ENCODE measurements around the gene DAPP1. TPM values are rescaled to one million over a fixed set of nuclear protein-coding genes. Genes with fewer than 3 reads are reported as not detected.

DAPP1 gene
- polyA plus RNA-seq, 3 donors = 63.1 to 125 (median 87.2) TPM

GRCh38 chr4:99847362-99847976 lies 30.8 kb downstream of the DAPP1 start:
- H3K4me3 ChIP-seq (replicated peaks in 1 of 3; ENCODE audit: low read depth in 2 of 3, low read length in 3 of 3) = peak overlapping the region in 1 of 3 experiments; percentile 21
- H3K4me1 Mint-ChIP-seq = peaks cover 69% of the 10 kb centered on the region
- intact Hi-C loops (cut with micrococcal nuclease) = no loop called here

DNA sequence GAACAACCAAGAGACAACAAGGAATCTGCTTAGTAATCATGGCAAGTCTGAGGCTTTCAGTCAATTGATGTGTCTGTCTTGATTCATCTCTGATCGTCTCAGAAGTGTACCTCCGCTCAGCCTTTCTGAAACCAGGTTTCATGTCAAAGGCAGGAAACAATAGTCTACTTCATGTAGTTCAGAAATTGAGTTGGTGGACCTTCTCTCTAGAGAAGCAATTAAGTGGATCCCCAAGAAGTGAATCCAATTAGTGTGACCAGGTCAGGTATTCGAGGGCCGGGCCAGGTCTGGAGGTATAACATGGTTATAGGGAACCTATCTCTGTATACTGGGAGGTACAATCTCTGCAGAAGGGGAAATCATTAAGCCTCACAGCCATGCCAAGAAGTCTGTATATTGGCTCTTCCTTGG lies 32.0 kb downstream of the DAPP1 start:
- Histone ChIP-seq H3K4me2 (replicated peaks; ENCODE audit: extremely low read depth, low read length, poor library complexity, severe bottlenecking) (no peak overlapping the region), H3K9me3 (replicated peaks in 1 of 2; ENCODE audit: control insufficient read depth in 1 of 2, insufficient read depth in 1 of 2, low read length in 2 of 2) (no peaks in the 10 kb centered on the region), H3K27me3 (ENCODE audit: control insufficient read depth in 2 of 2, insufficient read depth in 2 of 2, low read length in 2 of 2) (no peaks in the 10 kb centered on the region), H3K79me2 (ENCODE audit: insufficient read depth, low read length) (peaks cover 49% of the 10 kb centered on the region), H3K4me3 (replicated peaks in 1 of 3; ENCODE audit: low read depth in 2 of 3, low read length in 3 of 3) (no peak overlapping the region), H3K4me1 (ENCODE audit: control insufficient read depth in 1 of 2, insufficient read depth in 2 of 2, low read length in 2 of 2) (peaks cover 54 to 66% of the 10 kb centered on the region in 2 donors), H3K36me3 (replicated peaks in 1 of 2; ENCODE audit: control insufficient read depth in 1 of 2, insufficient read depth in 2 of 2, low read length in 2 of 2) (peaks cover 21 to 53% of the 10 kb centered on the region in 2 donors), H4K20me1 (ENCODE audit: insufficient read depth, low read length) (peaks cover 20% of the 10 kb centered on the region), H3K27ac (ENCODE audit: low read depth in 1 of 2, low read length in 2 of 2) (peak overlapping the region in 1 of 2 donors; percentile 63), H2AFZ (ENCODE audit: insufficient read depth, low read depth, low read length, poor library complexity, severe bottlenecking) (no peak overlapping the region), H3K9ac (ENCODE audit: insufficient read depth, low read length, poor library complexity, severe bottlenecking) (no peak overlapping the region)
- no peak for DNase-seq
- no peak for TF ChIP-seq CTCF (IDR thresholded peaks at IDR 0.05)
- H3K27ac Mint-ChIP-seq = peak overlapping the region in 4 of 7 donors; percentile 15 to 96 (median 60)
- no peak overlapping the region for H3K4me3 Mint-ChIP-seq
- intact Hi-C loops (cut with micrococcal nuclease) = no loop called here
- H3K27me3 Mint-ChIP-seq (ENCODE audit: low read depth in 3 of 3) = no peaks in the 10 kb centered on the region
- WGBS (ENCODE audit: insufficient coverage) = 96% methylated on average over 4 of the region's 4 CpGs
- peaks cover 51 to 57% of the 10 kb centered on the region in 2 donors for H3K36me3 Mint-ChIP-seq
- H3K9me3 Mint-ChIP-seq = no peaks in the 10 kb centered on the region
- H3K4me1 Mint-ChIP-seq = peaks cover 73% of the 10 kb centered on the region

More at GRCh38 chr4:99847362-99847976, 30.8 kb downstream of the DAPP1 start:
- Mint-ChIP-seq H3K9me3 (peaks cover 0 to 2% (median 0%) of the 10 kb centered on the region in 7 donors), H3K27ac (peak overlapping the region; percentile 88 to 96 (median 92)), H3K36me3 (peaks cover 52 to 60% of the 10 kb centered on the region in 2 donors), H3K4me3 (peak overlapping the region in 1 of 2 donors; percentile 61), H3K27me3 (ENCODE audit: low read depth in 3 of 3) (no peaks in the 10 kb centered on the region)
- peak overlapping the region; percentile 31 to 76 for H3K27ac ChIP-seq (ENCODE audit: low read depth in 1 of 2, low read length in 2 of 2)
- no peak overlapping the region for H2AFZ ChIP-seq (ENCODE audit: insufficient read depth, low read depth, low read length, poor library complexity, severe bottlenecking)
- H3K4me1 ChIP-seq (ENCODE audit: control insufficient read depth in 1 of 2, insufficient read depth in 2 of 2, low read length in 2 of 2) = peaks cover 47 to 63% of the 10 kb centered on the region in 2 donors
- 10% methylated on average over 3 of the region's 10 CpGs for WGBS (ENCODE audit: insufficient coverage)
- H3K36me3 ChIP-seq (replicated peaks in 1 of 2; ENCODE audit: control insufficient read depth in 1 of 2, insufficient read depth in 2 of 2, low read length in 2 of 2) = peaks cover 19 to 53% of the 10 kb centered on the region in 2 donors
- no peak for TF ChIP-seq CTCF (IDR thresholded peaks at IDR 0.05)
- H3K4me2 ChIP-seq (replicated peaks; ENCODE audit: extremely low read depth, low read length, poor library complexity, severe bottlenecking) = peak overlapping the region; percentile 45
- no peaks in the 10 kb centered on the region for H3K9me3 ChIP-seq (replicated peaks in 1 of 2; ENCODE audit: control insufficient read depth in 1 of 2, insufficient read depth in 1 of 2, low read length in 2 of 2)
- peaks cover 30% of the 10 kb centered on the region for H4K20me1 ChIP-seq (ENCODE audit: insufficient read depth, low read length)
- no peaks in the 10 kb centered on the region for H3K27me3 ChIP-seq (ENCODE audit: control insufficient read depth in 2 of 2, insufficient read depth in 2 of 2, low read length in 2 of 2)
- peak in 2 of 3 donors; percentile 77 to 79 for DNase-seq
- peaks cover 50% of the 10 kb centered on the region for H3K79me2 ChIP-seq (ENCODE audit: insufficient read depth, low read length)
- H3K9ac ChIP-seq (ENCODE audit: insufficient read depth, low read length, poor library complexity, severe bottlenecking) = no peak overlapping the region
